GM23338 (cell line): ENCODE results near the gene NFIB. TPM values are rescaled to one million over a fixed set of nuclear protein-coding genes. Genes with fewer than 3 reads are reported as not detected.

Source experiments
- ATAC-seq: fragments of 200-7000 bp; cut with Tn5 transposase; 3 replicates; pipeline ENCODE4 v1.9.1; 2020
- DNase-seq: peaks from one replicate; pipeline ENCODE4 v3.0.0-alpha.2; 2015; ENCODE audit warnings: low spot score
- H2AFZ ChIP-seq: fragments of 200-600 bp; sonication (generic); 2 replicates; pipeline ENCODE4 v1.8.0; 2016; ENCODE audit warnings: antibody characterized with exemption, mild to moderate bottlenecking, moderate library complexity
- H3F3A ChIP-seq: fragments of 200-600 bp; sonication (generic); replicated peaks from 2 replicates; pipeline ENCODE4 v1.8.0; 2017; ENCODE audit warnings: antibody characterized with exemption, mixed run types, low read depth
- H3K27ac ChIP-seq: fragments of 200-600 bp; sonication (generic); 2 replicates; pipeline ENCODE4 v1.6.1; 2016; ENCODE audit warnings: low read depth
- H3K27me3 ChIP-seq: fragments of 200-600 bp; sonication (generic); 2 replicates; pipeline ENCODE4 v1.8.0; 2016; ENCODE audit warnings: mild to moderate bottlenecking, mixed run types, moderate library complexity; ENCODE audit not compliant: insufficient read depth
- H3K36me3 ChIP-seq: fragments of 200-600 bp; sonication (generic); 2 replicates; pipeline ENCODE4 v1.8.0; 2016; ENCODE audit warnings: mild to moderate bottlenecking; ENCODE audit not compliant: insufficient read depth
- H3K4me1 ChIP-seq: fragments of 200-600 bp; sonication (generic); 2 replicates; pipeline ENCODE4 v1.8.0; 2016; ENCODE audit warnings: mild to moderate bottlenecking, moderate library complexity; ENCODE audit not compliant: insufficient read depth
- H3K4me2 ChIP-seq: fragments of 200-600 bp; sonication (generic); 2 replicates; pipeline ENCODE4 v1.7.1; 2017; ENCODE audit warnings: mixed run types
- H3K4me3 ChIP-seq: fragments of 200-600 bp; sonication (generic); 2 replicates; pipeline ENCODE4 v1.6.1; 2016; ENCODE audit warnings: mixed run types
- H3K79me2 ChIP-seq: fragments of 200-600 bp; sonication (generic); replicated peaks from 2 replicates; pipeline ENCODE4 v1.8.0; 2017; ENCODE audit warnings: mild to moderate bottlenecking; ENCODE audit not compliant: insufficient read depth
- H3K9me2 ChIP-seq: fragments of 200-600 bp; sonication (generic); 2 replicates; pipeline ENCODE4 v1.8.0; 2017; ENCODE audit not compliant: insufficient read depth
- H4K20me1 ChIP-seq: fragments of 200-600 bp; sonication (generic); replicated peaks from 2 replicates; pipeline ENCODE4 v1.8.0; 2017; ENCODE audit warnings: mild to moderate bottlenecking; ENCODE audit not compliant: insufficient read depth
- H3K27ac Mint-ChIP-seq: 2 replicates; pipeline ENCODE4 v1.8.0; 2020; ENCODE audit warnings: inconsistent platforms, mild to moderate bottlenecking, moderate library complexity, mixed read lengths
- H3K27me3 Mint-ChIP-seq: 3 replicates; pipeline ENCODE4 v1.8.0; 2022; ENCODE audit warnings: low read depth, mild to moderate bottlenecking, moderate library complexity, mixed read lengths, inconsistent platforms; ENCODE audit not compliant: insufficient read depth, poor library complexity
- H3K36me3 Mint-ChIP-seq: 3 replicates; pipeline ENCODE4 v1.8.0; 2021; ENCODE audit warnings: low read depth, mild to moderate bottlenecking, inconsistent platforms, moderate library complexity, mixed read lengths
- H3K4me1 Mint-ChIP-seq: 3 replicates; pipeline ENCODE4 v1.8.0; 2020; ENCODE audit warnings: mild to moderate bottlenecking, inconsistent platforms, mixed read lengths
- H3K4me3 Mint-ChIP-seq: 3 replicates; pipeline ENCODE4 v1.8.0; 2021; ENCODE audit warnings: moderate library complexity, mild to moderate bottlenecking, inconsistent platforms, mixed read lengths
- H3K9me3 Mint-ChIP-seq: 3 replicates; pipeline ENCODE4 v1.8.0; 2020; ENCODE audit warnings: moderate library complexity, mild to moderate bottlenecking, inconsistent platforms, mixed read lengths
- CREB1 ChIP-seq: fragments of 250-450 bp; sonication (Bioruptor Pico); IDR thresholded peaks from 2 replicates; pipeline ENCODE4 v1.5.0; 2020; ENCODE audit warnings: low read depth, mild to moderate bottlenecking, moderate library complexity
- CTCF ChIP-seq, 2 experiments: fragments of 200-600 bp in 1 of 2; sonication (generic) in 1 of 2; conservative IDR thresholded peaks; 2 replicates each; pipeline versions ENCODE4 v1.5.1 to v1.6.1; 2016 to 2017; ENCODE audit warnings: antibody characterized with exemption in 2 of 2, low read depth in 2 of 2, mild to moderate bottlenecking in 2 of 2, moderate library complexity in 1 of 2
- ETS1 ChIP-seq: IDR thresholded peaks from 2 replicates; pipeline ENCODE4 v1.6.1; 2016; ENCODE audit warnings: antibody characterized with exemption
- EZH2 ChIP-seq: fragments of 200-600 bp; sonication (generic); IDR thresholded peaks from one replicate; pipeline ENCODE4 v1.8.0; 2017; ENCODE audit warnings: antibody characterized with exemption, mild to moderate bottlenecking, low read depth; ENCODE audit not compliant: unreplicated experiment
- EZH2phosphoT487 ChIP-seq: fragments of 200-600 bp; sonication (generic); IDR thresholded peaks from one replicate; pipeline ENCODE4 v1.8.1; 2018; ENCODE audit warnings: antibody characterized with exemption; ENCODE audit not compliant: unreplicated experiment
- JUNB ChIP-seq: IDR thresholded peaks from one replicate; pipeline ENCODE4 v1.6.1; 2016; ENCODE audit warnings: antibody characterized with exemption; ENCODE audit not compliant: unreplicated experiment
- NANOG ChIP-seq: IDR thresholded peaks from 2 replicates; pipeline ENCODE4 v1.6.1; 2016; ENCODE audit warnings: antibody characterized with exemption, borderline replicate concordance
- POLR2AphosphoS5 ChIP-seq: IDR thresholded peaks from 2 replicates; pipeline ENCODE4 v1.6.1; 2016; ENCODE audit warnings: antibody characterized with exemption, low read depth
- REST ChIP-seq: IDR thresholded peaks from one replicate; pipeline ENCODE4 v1.6.1; 2018; ENCODE audit warnings: antibody characterized with exemption; ENCODE audit not compliant: unreplicated experiment
- STAT1 ChIP-seq: IDR thresholded peaks from one replicate; pipeline ENCODE4 v1.6.1; 2016; ENCODE audit warnings: antibody characterized with exemption; ENCODE audit not compliant: unreplicated experiment
- ZNF114 ChIP-seq: fragments of 250-450 bp; sonication (Bioruptor Pico); IDR thresholded peaks from 2 replicates; pipeline ENCODE4 v1.5.0; 2020; ENCODE audit warnings: mild to moderate bottlenecking, moderate library complexity
- ZNF331 ChIP-seq: fragments of 250-450 bp; sonication (Bioruptor Pico); IDR thresholded peaks from 2 replicates; pipeline ENCODE4 v1.5.0; 2020; ENCODE audit warnings: low read depth, mild to moderate bottlenecking, moderate library complexity
- ZNF462 ChIP-seq: fragments of 250-450 bp; sonication (Bioruptor Pico); IDR thresholded peaks from 2 replicates; pipeline ENCODE4 v1.5.0; 2020; ENCODE audit warnings: mild to moderate bottlenecking, moderate library complexity
- polyA plus RNA-seq: library from polyadenylated mRNA; unstranded; fragments of >200 nt; fragmentation: Nextera tagmentation; extraction: Ambion mirVana; gene quantifications from 2 replicates; pipeline ENCODE4 v1.2.1, GENCODE V29; 2016
- total RNA-seq: library from RNA; depleted of rRNA; stranded (reverse); fragments of >200 nt; shearing (Covaris generic); gene quantifications from 2 replicates; pipeline ENCODE4 v1.2.3, GENCODE V29; 2014

The NFIB gene
- total and polyA plus RNA-seq, 2 experiments from 2014 or later: 3.9 to 4.7 TPM

GRCh38 chr9:14283276-14283675, 30.7 kb downstream of the NFIB start:
- no peaks in the 10 kb centered on the region for H3K79me2 ChIP-seq
- TF ChIP-seq CREB1 (CRISPR knock-in tag) (no peak), POLR2AphosphoS5 (no peak), ZNF462 (no peak), EZH2phosphoT487 (no peak), ETS1 (no peak), STAT1 (no peak), REST (no peak), JUNB (no peak), ZNF114 (no peak), NANOG (no peak), ZNF331 (CRISPR knock-in tag) (no peak), CTCF (conservative IDR thresholded peaks at IDR 0.05; ENCODE audit: low read depth in 2 of 2) (no peak), EZH2 (no peak)
- DNase-seq: no peak
- no peak overlapping the region for H3K4me3 ChIP-seq
- Mint-ChIP-seq H3K4me3 (no peak overlapping the region), H3K4me1 (peaks cover 5% of the 10 kb centered on the region; the same call in 1 of the 3 replicates), H3K9me3 (no peaks in the 10 kb centered on the region), H3K27me3 (peaks cover 2% of the 10 kb centered on the region), H3K36me3 (no peaks in the 10 kb centered on the region), H3K27ac (no peak overlapping the region)
- no peak overlapping the region for H3K4me2 ChIP-seq
- H3K9me2 ChIP-seq: no peaks in the 10 kb centered on the region
- H2AFZ ChIP-seq: no peak overlapping the region
- no peak overlapping the region for H3K27ac ChIP-seq
- H3K36me3 ChIP-seq: no peaks in the 10 kb centered on the region
- H4K20me1 ChIP-seq: no peaks in the 10 kb centered on the region
- no peaks in the 10 kb centered on the region for H3K4me1 ChIP-seq
- ATAC-seq: no peak
- H3F3A ChIP-seq: no peaks in the 10 kb centered on the region
- H3K27me3 ChIP-seq: no peaks in the 10 kb centered on the region
